G401 (cell line): Measurements from ENCODE around the gene IL16. TPM values are rescaled to one million over a fixed set of nuclear protein-coding genes. Genes with fewer than 3 reads are reported as not detected.

ENCODE experiments used
- DNase-seq: peaks from one replicate; pipeline ENCODE4 v3.0.0-alpha.2; 2015; ENCODE audit warnings: low spot score
- in situ Hi-C: cut with HindIII; loops from 2 replicates; pipeline ENCODE4 v1.10.0; 2016; ENCODE audit warnings: low sequenced_read_pairs, mixed read lengths
- total RNA-seq: library from RNA; depleted of rRNA; stranded (reverse); fragments of >200 nt; shearing (Covaris generic); gene quantifications from 2 replicates; pipeline ENCODE4 v1.2.3, GENCODE V29; 2014

Gene IL16
- total RNA-seq, 1 experiment from 2014 or later = not detected

- no peak for DNase-seq
- in situ Hi-C loops = no loop called here
Measured at GRCh38 chr15:81242778-81243177, 46.1 kb downstream of the IL16 start.

DNA sequence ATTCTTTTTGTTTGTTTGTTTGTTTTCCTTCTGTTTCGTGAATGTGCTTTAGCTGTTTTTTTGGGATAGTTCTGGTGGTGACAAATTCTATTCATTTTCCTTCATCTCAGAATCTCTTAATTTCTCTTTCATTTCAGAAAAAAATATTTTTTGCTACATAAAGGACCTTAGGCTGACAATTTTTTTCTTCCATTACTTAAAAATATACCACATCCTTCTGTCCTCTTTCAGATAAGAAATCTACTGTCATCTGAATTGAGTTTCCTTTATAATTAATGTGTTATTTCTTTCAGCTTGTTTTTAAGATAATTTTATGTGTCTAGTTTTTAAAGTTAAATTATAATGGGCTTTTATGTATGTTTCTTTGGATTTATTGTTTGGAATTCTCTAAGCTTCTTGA is 47.6 kb downstream of the IL16 start:
- in situ Hi-C loops = no loop called here
- no peak for DNase-seq

DNA sequence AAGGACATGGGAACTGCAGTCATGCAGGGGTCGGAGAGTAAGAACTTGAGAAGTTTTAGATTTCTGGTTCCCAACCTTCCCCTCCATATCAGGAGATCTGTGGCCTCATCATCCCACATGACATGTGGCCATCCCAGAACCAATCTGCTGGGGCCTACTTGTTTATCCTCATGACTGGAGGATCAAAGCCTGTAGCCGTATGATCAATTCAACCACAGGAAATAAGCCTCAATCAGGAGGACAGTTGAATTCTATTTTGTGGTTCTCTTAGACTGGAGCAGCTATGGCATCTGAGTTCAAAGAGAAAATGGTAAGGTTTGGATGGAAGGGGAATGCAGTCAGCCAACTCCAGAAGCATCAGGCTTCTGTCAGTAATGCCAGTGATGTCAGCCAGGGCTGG is 57.2 kb downstream of the IL16 start:
- in situ Hi-C loops = no loop called here

DNA sequence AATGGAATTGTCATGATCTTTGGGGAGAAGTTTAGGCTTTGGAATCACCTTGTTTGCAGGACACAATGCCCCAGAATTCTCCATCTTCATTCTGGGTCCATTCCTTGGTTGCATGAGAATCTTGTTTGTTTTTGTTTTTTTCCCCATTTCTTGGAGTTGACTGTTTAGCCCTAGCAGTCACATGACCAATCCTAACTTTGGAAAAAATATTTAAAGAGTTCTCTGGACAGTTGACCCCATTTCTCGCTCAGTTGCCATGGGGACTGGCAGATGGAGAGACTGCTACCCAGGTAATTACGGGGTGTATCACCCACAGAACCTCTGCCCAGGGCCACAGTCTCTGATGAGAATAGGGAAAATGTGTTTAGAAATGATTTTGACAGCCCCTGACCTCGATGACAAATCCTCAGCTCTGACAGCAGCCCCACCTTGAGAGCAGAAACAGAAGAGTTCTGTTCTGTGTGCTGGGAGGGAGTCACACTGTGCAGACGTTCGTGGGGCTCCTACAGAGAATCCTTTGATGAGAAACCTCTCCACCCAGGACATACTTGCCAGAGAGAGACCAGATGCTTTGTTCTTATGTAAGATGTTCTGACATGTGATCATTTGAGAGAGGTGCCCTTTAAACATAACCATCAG is 57.7 kb downstream of the IL16 start:
- peak; percentile 54 for DNase-seq
- in situ Hi-C loops = no loop called here

More for the DNA sequence above, 57.2 kb downstream of the IL16 start:
- no peak for DNase-seq

DNA sequence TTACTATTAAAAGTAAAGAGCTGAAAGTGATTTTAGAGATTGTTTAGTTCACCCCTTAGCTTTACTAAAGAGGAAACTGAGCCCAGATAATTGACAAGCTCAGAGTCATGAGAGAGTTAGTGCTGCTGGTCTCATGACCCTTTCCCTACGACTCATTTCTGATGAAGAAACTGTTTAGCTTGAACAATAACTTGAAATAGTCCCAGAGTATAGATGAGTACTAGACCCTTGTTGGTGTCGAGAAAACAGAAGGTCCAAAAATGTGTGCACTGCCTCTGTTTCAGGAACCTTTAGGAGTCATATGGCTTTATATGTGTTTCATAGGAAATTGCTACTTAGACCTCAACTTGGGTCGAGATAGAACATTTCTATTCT is 58.2 kb downstream of the IL16 start:
- DNase-seq = no peak
- in situ Hi-C loops = no loop called here

DNA sequence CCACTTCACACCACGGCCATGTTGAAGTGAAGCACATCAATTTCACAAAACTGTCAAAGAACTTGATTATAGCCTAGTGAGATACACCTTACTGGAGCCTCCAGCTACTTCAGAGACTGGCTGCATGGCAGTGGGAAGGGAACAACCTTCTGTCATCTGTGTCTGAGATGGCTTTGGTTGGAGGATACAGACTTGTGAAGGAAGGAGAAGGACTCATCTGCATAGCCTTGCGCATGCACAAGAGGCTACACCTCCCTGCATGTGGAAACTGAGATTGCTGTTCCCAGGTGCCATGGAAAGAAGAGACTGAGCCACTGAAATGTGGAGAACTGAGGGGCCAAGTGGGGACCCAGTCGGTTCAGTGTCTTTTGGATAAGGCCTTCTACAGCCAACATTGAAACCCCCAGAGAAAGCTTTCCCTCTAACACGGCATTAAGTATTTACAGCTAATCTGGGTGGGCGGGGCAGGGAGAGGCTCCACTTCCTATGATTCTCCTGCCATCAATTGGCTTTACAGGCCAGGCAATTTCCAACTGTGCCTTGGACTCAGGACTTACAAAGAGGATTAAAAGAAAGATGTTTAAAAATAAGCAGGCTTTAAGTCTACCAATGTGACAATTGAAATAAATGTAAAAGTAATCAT is 58.8 kb downstream of the IL16 start:
- no peak for DNase-seq
- in situ Hi-C loops = no loop called here

GRCh38 chr15:81255958-81256320 is 59.3 kb downstream of the IL16 start:
- DNase-seq = no peak
- in situ Hi-C loops = no loop called here

- peak; percentile 74 for DNase-seq
- in situ Hi-C loops = no loop called here
Measured at GRCh38 chr15:81256916-81257315, 60.2 kb downstream of the IL16 start.

DNA sequence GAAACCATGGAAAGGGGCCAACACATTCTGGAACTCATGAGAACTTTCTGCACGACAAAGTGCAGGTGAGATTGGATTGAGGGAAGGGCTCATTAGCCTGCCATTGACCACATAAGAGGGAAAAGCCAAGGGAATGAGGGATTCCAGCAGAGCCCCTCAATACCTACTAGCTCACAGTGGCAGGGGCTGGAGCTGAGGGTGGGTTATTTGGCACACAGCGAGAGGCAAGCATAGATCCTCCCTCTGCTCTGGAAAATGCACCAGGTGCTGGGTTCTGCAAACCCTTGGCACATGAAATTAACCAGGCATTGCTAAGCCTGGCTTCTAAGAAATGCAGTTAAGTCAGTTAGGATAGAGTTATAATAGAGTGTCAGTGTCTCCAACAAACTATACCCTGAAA is 60.8 kb downstream of the IL16 start:
- in situ Hi-C loops = no loop called here
- peak; percentile 53 for DNase-seq

DNA sequence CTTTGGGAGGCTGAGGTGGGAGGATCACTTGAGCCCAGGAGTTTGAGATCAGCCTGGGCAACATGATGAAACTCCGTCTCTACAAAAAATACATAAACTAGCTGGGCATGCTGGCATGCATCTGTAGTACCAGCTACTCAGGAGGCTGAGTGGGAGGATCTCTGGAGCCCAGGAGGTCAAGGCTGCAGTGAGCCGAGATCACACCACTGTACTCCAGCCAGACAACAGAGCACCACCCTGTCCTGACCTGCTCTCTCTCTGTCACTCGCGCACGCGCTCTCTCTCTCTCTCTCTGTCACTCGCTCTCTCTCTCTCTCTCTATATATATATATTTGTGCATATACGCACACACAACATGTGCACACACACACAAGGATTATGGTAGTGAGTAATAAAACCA is 61.8 kb downstream of the IL16 start:
- in situ Hi-C loops = no loop called here
- no peak for DNase-seq

DNA sequence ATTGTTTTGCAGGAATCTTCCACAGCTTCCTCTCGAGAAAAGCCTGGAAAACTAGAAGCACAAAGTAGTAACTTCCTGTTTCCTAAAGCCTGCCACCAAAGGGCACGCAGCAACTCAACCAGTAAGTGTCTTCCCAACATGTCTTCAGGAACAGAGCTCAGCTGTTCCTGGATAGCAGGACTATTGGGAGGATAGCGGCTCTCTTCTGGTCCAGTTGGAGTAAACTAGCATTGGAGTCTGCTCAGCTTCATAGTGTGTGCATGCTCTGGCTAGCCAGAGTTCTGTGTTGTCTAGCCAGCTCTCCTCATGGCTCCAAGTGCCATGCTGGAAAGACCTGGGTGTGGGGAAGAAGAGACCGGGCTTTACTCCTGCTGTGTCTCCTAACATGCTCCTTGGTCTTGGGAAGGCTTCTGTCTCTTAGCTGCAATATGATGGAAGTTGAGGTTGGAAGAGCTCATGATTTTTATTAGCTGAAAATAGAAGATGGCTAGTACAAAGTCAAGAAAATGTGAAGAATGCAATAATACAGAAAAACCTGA is 63.1 kb downstream of the IL16 start:
- DNase-seq = no peak
- in situ Hi-C loops = no loop called here

- DNase-seq = no peak
- in situ Hi-C loops = no loop called here
Measured at GRCh38 chr15:81261172-81261811, 64.6 kb downstream of the IL16 start.

GRCh38 chr15:81263477-81263876 is 66.8 kb downstream of the IL16 start:
- in situ Hi-C loops = no loop called here
- DNase-seq = no peak

GRCh38 chr15:81264072-81264857 is 67.6 kb downstream of the IL16 start:
- in situ Hi-C loops = no loop called here
- DNase-seq = no peak

DNA sequence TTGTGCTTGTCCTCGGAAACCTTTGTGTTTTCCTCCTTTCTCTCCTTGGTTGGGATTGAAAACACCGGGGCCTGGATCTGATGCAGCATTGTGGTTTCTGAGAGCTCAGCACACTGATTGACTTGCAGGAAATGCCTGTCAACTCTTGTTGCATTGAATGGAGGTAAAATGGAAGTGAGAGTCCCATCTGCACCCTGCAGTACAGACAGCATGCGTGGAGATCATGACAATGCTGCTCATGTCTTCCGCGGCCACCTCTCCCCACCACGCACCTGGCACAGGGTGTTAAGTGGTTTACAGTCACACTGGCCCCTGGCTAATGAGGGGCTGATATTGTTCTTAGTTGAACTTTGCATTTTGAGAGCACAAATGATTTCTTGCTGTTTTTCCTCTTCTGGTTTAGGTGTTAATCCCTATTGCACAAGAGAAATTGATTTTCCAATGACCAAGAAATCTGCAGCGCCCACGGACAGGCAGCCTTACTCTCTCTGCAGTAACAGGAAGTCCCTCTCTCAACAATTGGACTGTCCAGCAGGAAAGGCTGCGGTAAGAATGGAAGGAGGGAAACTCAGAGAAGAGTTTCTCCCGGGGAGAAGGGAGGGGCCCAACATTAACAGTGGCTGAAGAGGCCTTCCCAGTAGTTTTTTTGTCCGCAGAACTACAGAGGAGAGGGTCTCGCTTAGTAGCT is 68.7 kb downstream of the IL16 start:
- in situ Hi-C loops = no loop called here
- DNase-seq = peak; percentile 49

DNA sequence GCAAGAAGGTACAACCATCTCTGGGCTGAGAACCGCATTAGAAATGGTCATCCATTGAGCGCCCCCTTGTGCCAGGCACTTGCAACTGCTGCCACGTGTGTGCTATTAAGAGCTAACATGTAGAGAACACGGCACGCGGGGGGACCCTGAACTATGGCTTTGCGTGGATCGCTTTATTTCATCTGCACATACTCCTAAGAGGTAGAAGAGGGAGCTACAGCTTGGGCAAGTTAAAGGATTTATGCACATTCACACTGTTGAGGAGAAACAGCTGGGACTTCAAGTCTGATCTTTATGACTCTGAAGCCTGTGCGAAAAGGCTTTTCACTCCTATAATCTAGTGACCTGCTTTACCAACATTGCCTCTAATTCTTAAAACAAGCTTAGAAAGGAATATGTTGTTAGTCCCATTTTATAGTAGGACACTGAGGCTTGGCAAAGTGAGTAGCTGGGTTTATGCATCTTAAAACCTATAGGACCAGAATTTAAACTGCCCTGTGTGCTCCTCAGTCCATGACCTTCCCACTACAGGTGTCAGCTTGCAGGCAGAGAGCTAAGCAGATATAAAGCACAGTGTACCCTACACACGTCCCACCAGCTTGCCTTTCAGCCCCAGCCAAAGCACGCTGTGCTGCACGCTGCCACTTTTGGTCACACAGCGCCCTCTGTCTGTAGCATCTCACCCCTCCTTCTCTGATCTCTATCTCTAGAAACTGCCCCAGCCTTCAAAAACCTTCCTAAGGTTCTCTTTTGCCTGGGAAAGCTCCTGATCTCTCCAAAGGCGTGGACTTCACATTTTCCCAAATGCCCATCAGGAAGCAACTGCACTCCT is 69.5 kb downstream of the IL16 start:
- DNase-seq = peak; percentile 91
- in situ Hi-C loops = no loop called here

DNA sequence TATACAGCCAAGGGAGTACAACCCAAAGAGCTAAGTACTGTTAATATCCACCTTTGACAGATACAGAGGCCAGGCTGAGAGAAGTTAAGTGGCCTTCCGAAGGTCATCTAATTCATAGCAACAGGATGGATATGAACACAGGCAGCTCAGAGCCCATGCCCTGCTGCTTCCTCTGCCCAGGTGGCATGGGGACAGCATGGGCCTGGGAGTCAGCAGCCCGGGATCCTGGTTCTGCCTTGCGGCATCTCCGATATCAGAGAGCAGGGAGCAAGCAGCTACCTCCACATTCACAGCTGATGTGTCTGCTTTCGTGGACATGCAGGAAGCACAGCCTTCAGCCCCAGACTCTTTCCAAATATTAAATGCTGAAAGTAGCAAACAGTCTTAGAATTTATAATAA is 71.7 kb downstream of the IL16 start:
- DNase-seq = no peak
- in situ Hi-C loops = no loop called here

- DNase-seq = no peak
- in situ Hi-C loops = no loop called here
Measured at GRCh38 chr15:81268881-81269601, 72.4 kb downstream of the IL16 start.
